NB4 (cell line): ENCODE measurements around the gene PLEKHG3.
A peak's percentile ranks its signal among the peaks of the same experiment; 100 is the strongest.

Experiments used
- DNase-seq: peaks from one replicate; pipeline ENCODE4 v3.0.0; 2010; ENCODE audit warnings: low read depth
- H3K4me3 ChIP-seq: one replicate; pipeline ENCODE4 v1.5.1; 2011; ENCODE audit warnings: mild to moderate bottlenecking, low read depth, low read length, moderate library complexity
- CTCF ChIP-seq: IDR thresholded peaks from one replicate; pipeline ENCODE4 v1.5.1; 2012; ENCODE audit warnings: low read depth, low read length
- MAX ChIP-seq: IDR thresholded peaks from 2 replicates; pipeline ENCODE4 v1.6.1; 2011; ENCODE audit warnings: low read depth, low read length
- MYC ChIP-seq: IDR thresholded peaks from 2 replicates; pipeline ENCODE4 v1.6.1; 2011; ENCODE audit warnings: low read depth, low read length
- POLR2A ChIP-seq: IDR thresholded peaks from 2 replicates; pipeline ENCODE4 v1.6.1; 2011; ENCODE audit warnings: mild to moderate bottlenecking; ENCODE audit not compliant: insufficient read length; ENCODE audit errors: extremely low read depth

PLEKHG3 gene

GRCh38 chr14:64758025-64758521 is 53.8 kb downstream of the PLEKHG3 start:
- TF ChIP-seq MAX (no peak), MYC (no peak), POLR2A (no peak), CTCF (no peak)
- no peak for DNase-seq
- H3K4me3 ChIP-seq: no peak overlapping the region

- no peak for DNase-seq
- H3K4me3 ChIP-seq: no peak overlapping the region
- TF ChIP-seq MYC (no peak), POLR2A (no peak), CTCF (no peak), MAX (no peak)
These were observed 54.7 kb downstream of the PLEKHG3 start for GRCh38 chr14:64758691-64759554.

GRCh38 chr14:64759555-64759938 is 55.3 kb downstream of the PLEKHG3 start:
- DNase-seq: no peak
- TF ChIP-seq POLR2A (no peak), MAX (no peak), CTCF (no peak), MYC (no peak)

GRCh38 chr14:64760146-64760755 is 56.0 kb downstream of the PLEKHG3 start:
- TF ChIP-seq MAX (peak; percentile 22; the same call in 1 of the 2 replicates), CTCF (peak; percentile 83), MYC (no peak), POLR2A (no peak)
- H3K4me3 ChIP-seq: no peak overlapping the region
- DNase-seq: peak; percentile 65

More at GRCh38 chr14:64759555-64759938, 55.3 kb downstream of the PLEKHG3 start:
- H3K4me3 ChIP-seq: no peak overlapping the region

- no peak for DNase-seq
- TF ChIP-seq POLR2A (no peak), MYC (no peak), MAX (no peak), CTCF (no peak)
- H3K4me3 ChIP-seq: no peak overlapping the region
These were observed 56.7 kb downstream of the PLEKHG3 start for GRCh38 chr14:64760916-64761315.
